ENCODE data around the gene HSPH1.

Gene HSPH1

DNA sequence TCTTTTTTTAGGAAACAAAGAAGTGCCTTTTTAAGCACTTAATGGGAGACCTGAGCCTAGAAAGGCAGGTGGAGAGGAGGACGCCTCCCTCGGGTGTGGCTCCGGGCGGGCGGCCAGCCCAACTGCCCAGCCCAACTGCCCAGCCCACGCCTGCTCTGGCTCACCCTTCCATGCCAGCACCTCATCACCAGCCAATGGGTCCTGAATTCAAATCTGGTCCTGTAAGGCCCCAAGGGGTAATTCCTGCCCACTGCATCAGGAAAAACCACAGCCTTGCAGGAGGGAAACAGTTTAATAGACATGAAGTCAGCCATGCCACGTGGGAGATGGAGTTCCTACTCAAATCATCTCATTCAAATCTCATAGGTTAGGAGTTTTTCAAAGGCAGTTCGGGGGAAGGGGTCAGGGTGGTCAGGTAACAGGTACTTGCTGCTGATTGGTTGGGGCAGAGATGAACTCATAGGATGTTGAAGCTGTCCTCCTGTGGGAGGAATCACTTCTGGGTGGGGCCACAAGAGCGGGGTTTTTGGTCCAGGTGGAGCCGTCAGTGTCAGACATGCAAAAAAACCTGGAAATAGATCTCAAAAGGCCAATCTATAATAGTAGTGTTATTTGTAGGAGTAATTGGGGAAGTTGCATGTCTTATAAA is 64.9 kb downstream of the HSPH1 start:
- no peak for DNase-seq (ENCODE audit: low read depth)

DNA sequence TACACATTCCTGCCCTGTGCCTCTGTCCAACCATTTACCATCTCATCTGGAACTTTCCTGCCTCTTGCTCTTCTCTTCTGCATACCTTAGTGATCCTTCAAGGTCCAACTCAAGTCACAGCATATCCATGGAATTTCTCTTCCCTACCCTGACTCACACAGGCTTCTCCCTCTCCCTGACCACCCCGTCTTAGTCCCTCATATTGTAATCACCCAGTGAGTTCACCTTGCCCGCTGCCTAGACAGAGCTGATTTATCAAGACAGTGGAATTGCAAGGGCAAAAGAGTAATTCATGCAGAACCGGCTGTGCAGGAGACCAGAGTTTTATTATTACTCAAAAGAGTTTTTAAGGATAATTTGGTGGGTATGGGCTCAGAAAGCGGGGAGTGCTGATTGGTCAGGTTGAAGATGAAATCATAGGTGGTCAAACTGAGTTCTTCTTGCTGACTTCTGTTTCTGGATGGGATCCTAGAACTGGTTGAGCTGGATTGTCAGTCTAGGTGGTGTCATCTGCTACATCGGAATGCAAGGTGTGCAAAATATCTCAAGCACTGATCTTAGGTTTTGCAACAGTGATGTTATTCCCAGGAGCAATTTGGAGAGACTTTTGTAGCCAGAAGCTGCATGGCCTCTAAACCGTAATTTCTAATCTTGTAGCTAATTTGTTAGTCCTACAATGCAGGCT is 67.2 kb downstream of the HSPH1 start:
- no peak for DNase-seq (ENCODE audit: low read depth)

DNA sequence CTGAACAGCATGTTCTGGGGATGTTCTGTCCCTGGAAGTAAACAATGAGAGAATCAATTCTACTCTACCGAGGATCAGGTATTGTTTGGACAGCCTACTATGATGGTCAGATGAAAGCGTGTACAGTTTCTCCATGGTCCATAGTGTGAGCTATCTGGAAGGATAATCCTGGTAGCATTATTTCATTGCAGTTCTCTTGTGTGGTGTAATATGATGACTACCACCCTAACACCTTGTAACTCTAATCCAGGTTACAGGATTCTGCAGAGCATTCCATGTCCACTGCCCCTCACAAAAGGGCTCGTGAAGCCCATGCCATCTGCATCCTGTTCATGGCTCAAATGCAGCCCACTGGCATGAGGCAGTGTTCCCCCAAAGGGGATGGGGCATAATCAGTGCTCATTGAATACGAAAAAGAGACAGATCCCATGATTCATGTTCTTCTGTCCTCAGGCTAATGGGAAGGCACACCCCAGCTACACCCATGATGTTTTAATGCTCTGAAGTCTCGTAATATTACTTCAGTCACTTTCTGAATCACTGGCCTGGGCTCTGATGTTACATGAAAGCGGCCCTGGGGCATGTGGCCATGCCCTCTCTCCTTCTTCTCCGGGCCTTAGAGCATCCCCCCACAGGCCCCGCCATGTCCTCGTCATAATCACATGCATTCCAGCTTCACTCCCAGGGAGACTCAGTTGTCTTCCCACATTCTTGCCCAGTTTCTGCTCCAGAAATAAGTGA is 68.4 kb downstream of the HSPH1 start:
- DNase-seq (ENCODE audit: low read depth): no peak

DNA sequence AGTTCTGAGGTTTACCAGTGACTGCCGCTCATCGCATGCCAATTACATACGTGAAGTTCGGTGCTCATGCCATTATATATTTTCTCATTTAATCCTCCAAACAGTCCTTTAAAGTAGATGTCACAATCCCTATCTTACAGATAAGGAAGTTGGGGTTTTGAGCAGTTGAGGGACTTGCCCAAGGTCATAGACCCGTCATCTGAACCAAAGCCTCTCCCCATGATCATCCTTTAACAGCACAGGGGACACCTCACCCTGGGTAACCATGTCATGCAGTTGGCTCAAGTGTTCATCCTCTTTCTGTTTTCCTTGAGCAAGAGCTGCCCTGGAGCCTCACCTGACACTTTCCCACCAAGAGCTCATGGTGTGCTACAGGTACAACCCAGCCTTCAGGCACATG is 69.1 kb downstream of the HSPH1 start:
- DNase-seq (ENCODE audit: low read depth): no peak

DNA sequence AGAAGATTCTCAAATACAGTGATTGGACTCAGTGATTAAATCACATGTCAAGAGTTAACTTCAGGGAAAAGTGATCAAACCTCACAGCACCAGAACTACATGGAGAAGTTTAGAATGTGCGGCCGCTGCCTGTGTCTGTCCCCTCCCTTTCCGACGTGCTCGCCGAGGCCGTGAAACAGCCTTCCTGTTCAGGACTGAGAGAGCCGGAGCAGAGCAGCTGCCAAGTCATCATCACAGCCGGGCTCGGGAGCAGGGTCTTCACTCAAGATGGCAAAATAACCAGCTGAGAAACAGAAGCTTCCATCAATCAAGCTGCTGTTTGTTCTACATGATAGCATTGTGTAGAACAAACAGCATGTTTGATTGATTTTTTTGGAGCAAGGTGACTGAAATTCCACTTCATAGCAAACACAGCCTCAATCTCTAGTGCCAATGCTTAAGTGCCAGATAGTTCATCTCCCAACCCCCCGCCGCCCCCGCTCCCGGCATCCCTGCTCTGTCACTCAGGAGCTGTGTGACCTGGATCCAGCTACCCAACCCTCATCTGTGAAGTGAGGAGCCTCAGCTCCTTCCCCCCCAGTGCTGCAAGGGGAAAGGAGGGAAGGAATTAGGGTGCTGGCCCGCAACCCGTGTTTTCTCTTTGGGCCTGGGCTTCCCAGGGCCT is 70.6 kb downstream of the HSPH1 start:
- no peak for DNase-seq (ENCODE audit: low read depth)

DNA sequence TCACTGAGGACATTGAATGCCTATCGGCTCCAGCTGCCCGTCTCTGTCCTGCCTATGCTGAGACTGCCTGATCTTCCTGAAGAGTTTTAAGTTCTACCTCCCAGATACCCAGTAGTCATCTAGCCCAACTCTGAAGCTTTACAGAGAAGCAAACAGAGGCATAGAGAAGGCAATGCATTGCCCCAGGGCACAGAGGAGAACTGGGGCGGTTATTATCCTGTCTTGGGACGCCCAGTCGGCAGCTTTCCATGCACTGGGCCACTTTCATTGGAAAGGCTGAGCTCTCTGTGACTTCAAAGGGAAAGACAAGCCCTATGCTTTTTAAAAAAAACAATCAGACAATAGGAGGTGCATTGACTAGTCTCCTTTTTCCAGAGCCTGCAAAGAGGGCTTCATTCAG is 71.6 kb downstream of the HSPH1 start:
- DNase-seq (ENCODE audit: low read depth): no peak

DNA sequence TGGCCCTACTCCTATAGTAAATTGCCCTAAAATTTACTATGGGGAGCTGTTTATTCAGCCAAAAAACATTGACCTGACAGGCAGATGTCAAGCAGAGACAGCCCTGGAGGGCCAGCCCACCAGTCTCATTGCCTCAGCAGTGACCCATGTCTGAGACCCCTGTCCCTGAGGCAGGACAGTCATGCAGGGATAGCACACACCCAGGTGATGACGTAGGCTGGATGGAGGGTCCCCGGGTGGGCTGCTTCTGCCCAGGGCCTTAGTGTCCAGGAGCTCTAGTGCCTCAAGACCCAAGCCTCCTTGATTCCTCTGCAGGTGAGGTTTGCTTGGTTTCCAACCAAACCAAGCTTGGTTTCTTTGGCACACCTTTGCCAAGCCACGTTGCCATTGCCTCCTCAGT is 72.1 kb downstream of the HSPH1 start:
- DNase-seq (ENCODE audit: low read depth): no peak

DNA sequence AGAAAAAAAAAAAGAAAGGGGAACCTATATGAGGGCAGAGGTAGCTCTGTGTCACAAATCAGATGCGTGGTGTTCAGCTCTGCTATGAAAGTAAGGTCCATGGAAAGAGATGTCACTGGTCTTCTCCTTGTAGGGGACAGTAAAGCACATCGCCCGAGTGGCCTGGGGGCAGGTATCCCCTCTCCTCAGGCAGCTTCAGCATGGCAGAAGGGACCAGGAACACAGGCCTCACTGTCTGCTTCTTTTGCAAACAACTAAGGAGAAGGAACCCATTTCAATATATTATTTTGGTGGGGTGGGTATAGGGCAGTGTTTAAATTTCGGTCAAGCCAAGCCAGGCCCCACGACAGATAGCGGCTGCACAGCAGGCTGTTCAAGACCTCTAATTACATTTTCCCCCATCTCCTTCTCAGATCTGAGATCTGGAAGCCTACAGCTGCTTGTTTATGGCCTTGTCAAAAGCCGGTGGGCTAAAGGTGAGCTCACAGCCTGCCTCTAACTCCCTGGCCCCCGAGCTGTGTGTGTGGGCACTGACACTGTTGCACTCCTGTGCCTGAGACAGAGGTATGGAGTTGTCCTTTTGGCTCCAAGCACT is 72.8 kb downstream of the HSPH1 start:
- DNase-seq (ENCODE audit: low read depth): no peak

All from stimulated activated CD8-positive, alpha-beta memory T cell treated with anti-CD3 and anti-CD28 coated beads, Interleukin-15, amount 100 ng/mL, for 1 hour (primary cell).